GM12878 (cell line): ENCODE measurements around the gene NR2F1-AS1. TPM values are rescaled to one million over a fixed set of nuclear protein-coding genes. Genes with fewer than 3 reads are reported as not detected.

Source experiments
- ATAC-seq: fragments of 200-7000 bp; cut with Tn5 transposase; 3 replicates; pipeline ENCODE4 v1.9.1; 2020; ENCODE audit warnings: mild to moderate bottlenecking, moderate library complexity
- BruUV-seq: library from RNA; stranded (reverse); fragments of 400-500 nt; replicated peaks from 2 replicates; lab custom pipeline; 2021; lab: Mats Ljungman, UMichigan
- CTCF ChIA-PET: fragments of 300-600 bp; sonication (Branson Sonifier 250); formaldehyde crosslinking; extraction: SDS; loops from one replicate; lab custom pipeline; 2021; ENCODE audit warnings: inconsistent platforms; lab: Yijun Ruan, JAX
- POLR2A ChIA-PET: fragments of 350-600 bp; formaldehyde crosslinking; extraction: SDS; loops from one replicate; lab custom pipeline; 2021; ENCODE audit warnings: inconsistent platforms; lab: Charles Lee
- RAD21 ChIA-PET: fragments of 300-600 bp; sonication (Branson Sonifier 250); formaldehyde crosslinking; loops from one replicate; lab custom pipeline; 2023; ENCODE audit warnings: antibody characterized with exemption; ENCODE audit not compliant: unreplicated experiment; lab: Charles Lee
- SMC1A ChIA-PET: fragments of 300-600 bp; sonication (Branson Sonifier 250); formaldehyde crosslinking; loops from one replicate; lab custom pipeline; 2023; ENCODE audit not compliant: unreplicated experiment, uncharacterized antibody; lab: Charles Lee
- DNase-seq: peaks from one replicate; pipeline ENCODE4 v3.0.0-alpha.2; 2011; ENCODE audit warnings: low read depth, low spot score
- FAIRE-seq: peaks from 3 replicates; lab custom pipeline; 2011; peaks lifted over from hg19 to GRCh38; lab: Jason Lieb, UNC
- H2AFZ ChIP-seq: 2 replicates; pipeline ENCODE4 v1.6.0; 2011; ENCODE audit warnings: low read depth, low read length, control low read depth; ENCODE audit not compliant: control insufficient read depth
- H3K27ac ChIP-seq: 2 replicates; pipeline ENCODE4 v1.5.1; 2011; ENCODE audit warnings: control low read depth; ENCODE audit not compliant: control insufficient read depth, insufficient read depth
- H3K27me3 ChIP-seq, 2 experiments: replicated peaks in 1 of 2; 2 replicates each; pipeline versions ENCODE4 v1.6.0 to v1.6.1; 2011; ENCODE audit warnings: low read length in 1 of 2; ENCODE audit not compliant: control insufficient read depth in 2 of 2, insufficient read depth in 2 of 2
- H3K36me3 ChIP-seq, 2 experiments: 2 replicates each; pipeline ENCODE4 v1.5.1; 2011; ENCODE audit warnings: low read length in 1 of 2; ENCODE audit not compliant: control insufficient read depth in 2 of 2, insufficient read depth in 2 of 2
- H3K4me1 ChIP-seq: 2 replicates; pipeline ENCODE4 v1.6.1; 2011; ENCODE audit warnings: mild to moderate bottlenecking, low read length, moderate library complexity, mixed read lengths; ENCODE audit not compliant: control insufficient read depth, insufficient read depth
- H3K4me2 ChIP-seq: 2 replicates; pipeline ENCODE4 v1.6.0; 2011; ENCODE audit warnings: control low read depth; ENCODE audit not compliant: control insufficient read depth, insufficient read depth
- H3K4me3 ChIP-seq: fragments of 200-600 bp; sonication (generic); 2 replicates; pipeline ENCODE4 v1.5.1; 2016
- H3K79me2 ChIP-seq: 2 replicates; pipeline ENCODE4 v1.6.0; 2011; ENCODE audit warnings: low read length; ENCODE audit not compliant: control insufficient read depth, insufficient read depth
- H3K9ac ChIP-seq: 2 replicates; pipeline ENCODE4 v1.8.0; 2011; ENCODE audit warnings: low read length, control low read depth, mixed read lengths; ENCODE audit not compliant: control insufficient read depth, insufficient read depth
- H3K9me3 ChIP-seq: replicated peaks from 3 replicates; pipeline ENCODE4 v1.5.1; 2011; ENCODE audit warnings: mild to moderate bottlenecking, low read length; ENCODE audit not compliant: control insufficient read depth, insufficient read depth
- H4K20me1 ChIP-seq: 2 replicates; pipeline ENCODE4 v1.6.0; 2011; ENCODE audit not compliant: control insufficient read depth, insufficient read depth
- BHLHE40 ChIP-seq, 2 experiments: fragments of 450-650 bp in 1 of 2; IDR thresholded peaks; 2 replicates each; pipeline ENCODE4 v1.6.1; 2011 to 2017; ENCODE audit warnings: low read depth in 2 of 2, borderline replicate concordance in 1 of 2, improper control_type of control experiment in 1 of 2, low read length in 1 of 2, mild to moderate bottlenecking in 1 of 2
- CBX5 ChIP-seq: sonication (generic); IDR thresholded peaks from 2 replicates; pipeline ENCODE4 v1.6.1; 2016; ENCODE audit warnings: low read depth, moderate library complexity, mild to moderate bottlenecking, inconsistent platforms
- CEBPB ChIP-seq, 2 experiments: fragments of 150-350 bp in 1 of 2; IDR thresholded peaks; 2 replicates each; pipeline ENCODE4 v1.6.1; 2012 to 2014; ENCODE audit warnings: low read depth in 2 of 2, low read length in 2 of 2, borderline replicate concordance in 1 of 2, inconsistent platforms in 1 of 2
- FOXM1 ChIP-seq: IDR thresholded peaks from 2 replicates; pipeline ENCODE4 v1.6.1; 2012; ENCODE audit warnings: low read depth, mild to moderate bottlenecking, inconsistent platforms, low read length, moderate library complexity
- GABPA ChIP-seq: IDR thresholded peaks from 2 replicates; pipeline ENCODE4 v1.6.1; 2014; ENCODE audit warnings: antibody characterized with exemption, low read depth, mild to moderate bottlenecking, inconsistent platforms
- IKZF1 ChIP-seq: fragments of 450-650 bp; conservative IDR thresholded peaks from 2 replicates; pipeline ENCODE4 v1.6.1; 2017; ENCODE audit warnings: antibody characterized with exemption, mild to moderate bottlenecking
- KDM1A ChIP-seq: fragments of 200-600 bp; sonication (generic); IDR thresholded peaks from 2 replicates; pipeline ENCODE4 v1.6.1; 2016; ENCODE audit warnings: borderline replicate concordance
- LARP7 ChIP-seq: fragments of 450-650 bp; IDR thresholded peaks from 2 replicates; pipeline ENCODE4 v1.6.1; 2017; ENCODE audit warnings: mild to moderate bottlenecking
- MYB ChIP-seq: fragments of 150-350 bp; IDR thresholded peaks from 2 replicates; pipeline ENCODE4 v1.6.1; 2014; ENCODE audit warnings: mild to moderate bottlenecking, low read depth, low read length, borderline replicate concordance
- MYC ChIP-seq: IDR thresholded peaks from 2 replicates; pipeline ENCODE4 v1.6.1; 2011; ENCODE audit warnings: mild to moderate bottlenecking, low read length, moderate library complexity, inconsistent platforms; ENCODE audit not compliant: insufficient read depth, insufficient replicate concordance, insufficient read length, severe bottlenecking
- NFIC ChIP-seq: IDR thresholded peaks from 2 replicates; pipeline ENCODE4 v1.6.1; 2012; ENCODE audit warnings: low read depth, mild to moderate bottlenecking, inconsistent platforms, low read length, moderate library complexity
- NRF1 ChIP-seq: conservative IDR thresholded peaks from 2 replicates; pipeline ENCODE4 v1.6.1; 2011; ENCODE audit warnings: mild to moderate bottlenecking, low read depth, low read length, improper control_type of control experiment
- RCOR1 ChIP-seq: conservative IDR thresholded peaks from 2 replicates; pipeline ENCODE4 v1.6.1; 2012; ENCODE audit warnings: low read depth, low read length, improper control_type of control experiment
- SMC3 ChIP-seq: IDR thresholded peaks from 2 replicates; pipeline ENCODE4 v1.6.1; 2011; ENCODE audit warnings: low read length, improper control_type of control experiment, borderline replicate concordance
- STAT1 ChIP-seq: fragments of 450-650 bp; conservative IDR thresholded peaks from 2 replicates; pipeline ENCODE4 v1.6.1; 2014; ENCODE audit warnings: antibody characterized with exemption, mild to moderate bottlenecking
- STAT3 ChIP-seq: IDR thresholded peaks from 2 replicates; pipeline ENCODE4 v1.6.1; 2011; ENCODE audit warnings: low read depth, low read length, improper control_type of control experiment
- SUZ12 ChIP-seq: fragments of 200-600 bp; sonication (generic); IDR thresholded peaks from one replicate; pipeline ENCODE4 v1.6.1; 2018; ENCODE audit warnings: antibody characterized with exemption, mild to moderate bottlenecking; ENCODE audit not compliant: unreplicated experiment
- WGBS: methylation state at CpG from one replicate; pipeline ENCODE4 v1.1.6; 2016; ENCODE audit warnings: low lambda C conversion rate; ENCODE audit not compliant: insufficient replicate concordance, insufficient coverage; ENCODE audit errors: missing lambda C conversion rate; 5-methylcytosine and 5-hydroxymethylcytosine counted together
- in situ Hi-C: fragments of 300-500 bp; cut with MboI; formaldehyde crosslinking; loops from 9 replicates; pipeline ENCODE4 v1.14.3; 2018; ENCODE audit warnings: mixed read lengths
- intact Hi-C: fragments of 100-400 bp; cut with micrococcal nuclease; formaldehyde crosslinking; loops from one replicate; pipeline ENCODE4 v1.14.2; 2022; ENCODE audit not compliant: unreplicated experiment
- polyA plus RNA-seq, 11 experiments: library from polyadenylated mRNA; depleted of rRNA in 4 of 11; unstranded in 6 of 11; stranded (reverse) in 5 of 11; fragments of >200 nt; fragmentation: Nextera tagmentation in 4 of 11; fragmentation: Illumina TruSeq in 1 of 11; extraction: Ambion mirVana in 4 of 11; extraction: Trizol in 1 of 11; gene quantifications; 1 replicate in 1 of 11; 2 replicates in 10 of 11; pipeline versions ENCODE4 v1.2.1 to v1.2.3, GENCODE V29; 2011 to 2016; ENCODE audit warnings: inconsistent platforms in 2 of 11, missing spikeins in 2 of 11, low read depth in 1 of 11
- total RNA-seq, 4 experiments: library from RNA; depleted of rRNA in 3 of 4; stranded (reverse); fragments of >200 nt in 3 of 4; fragmentation: Illumina TruSeq in 1 of 4; extraction: Trizol in 1 of 4; gene quantifications; 2 replicates each; pipeline versions ENCODE4 v1.2.1 to v1.2.3, GENCODE V29; 2013 to 2021
- TF ChIP-seq, protein P1 (sequence below): fragments of 450-650 bp; conservative IDR thresholded peaks from 2 replicates; pipeline ENCODE4 v1.6.1; 2017; ENCODE audit warnings: mild to moderate bottlenecking, moderate library complexity
- TF ChIP-seq, protein P2 (sequence below): IDR thresholded peaks from 2 replicates; pipeline ENCODE4 v1.6.1; 2011; ENCODE audit warnings: borderline replicate concordance, low read depth, mild to moderate bottlenecking, moderate library complexity, low read length; ENCODE audit not compliant: insufficient read depth, poor library complexity, severe bottlenecking

The NR2F1-AS1 gene
- total and polyA plus RNA-seq, 10 of the 15 experiments (the other 5 are each of a cell fraction or from before 2014, with no cell fraction given), result 0.11 to 0.85 (median 0.27) TPM

- intact Hi-C loops, result no loop called here
- SMC1A ChIA-PET, result interaction anchor here (1.9 to 2.3 kb wide), 2 partner anchors 216 to 220 kb away, joined by 8 to 26 read pairs; no protein-coding TSS in a partner anchor
- no peak for FAIRE-seq
- H4K20me1 ChIP-seq, result no peaks in the 10 kb centered on the region
- no peaks in the 10 kb centered on the region for H3K36me3 ChIP-seq
- DNase-seq, result no peak
- peak overlapping the region; percentile 16; the same call in 1 of the 2 replicates for H3K4me3 ChIP-seq
- POLR2A ChIA-PET, result no interaction called here
- no peaks in the 10 kb centered on the region; the same call in 2 of the 3 replicates for H3K9me3 ChIP-seq
- peak overlapping the region; percentile 71; the same call in 1 of the 2 replicates for H3K4me2 ChIP-seq
- in situ Hi-C loops, result loop anchor here (5.0 to 25.0 kb wide), 2 partner anchors 328 to 1103 kb away; no protein-coding TSS in a partner anchor
- BruUV-seq, result no TSS peak
- H3K9ac ChIP-seq, result no peak overlapping the region
- no peaks in the 10 kb centered on the region for H3K79me2 ChIP-seq
- WGBS, result 7% methylated on average over 22 of the region's 110 CpGs
- RAD21 ChIA-PET, result interaction anchor here (1.4 to 1.6 kb wide), 3 partner anchors 217 to 220 kb away, joined by 4 to 16 read pairs (median 5); no protein-coding TSS in a partner anchor
- H3K27me3 ChIP-seq, result peaks cover 9 to 41% of the 10 kb centered on the region in 2 experiments
- ATAC-seq, result peak; percentile 16
- CTCF ChIA-PET, result interaction anchor here (1.2 to 2.2 kb wide), 3 partner anchors 8 to 216 kb away, joined by 4 to 40 read pairs (median 7); no protein-coding TSS in a partner anchor
- H3K27ac ChIP-seq, result no peak overlapping the region
- H2AFZ ChIP-seq, result no peak overlapping the region; the same call in 1 of the 2 replicates
- H3K4me1 ChIP-seq, result peaks cover 18% of the 10 kb centered on the region
- TF ChIP-seq, protein P1, sequence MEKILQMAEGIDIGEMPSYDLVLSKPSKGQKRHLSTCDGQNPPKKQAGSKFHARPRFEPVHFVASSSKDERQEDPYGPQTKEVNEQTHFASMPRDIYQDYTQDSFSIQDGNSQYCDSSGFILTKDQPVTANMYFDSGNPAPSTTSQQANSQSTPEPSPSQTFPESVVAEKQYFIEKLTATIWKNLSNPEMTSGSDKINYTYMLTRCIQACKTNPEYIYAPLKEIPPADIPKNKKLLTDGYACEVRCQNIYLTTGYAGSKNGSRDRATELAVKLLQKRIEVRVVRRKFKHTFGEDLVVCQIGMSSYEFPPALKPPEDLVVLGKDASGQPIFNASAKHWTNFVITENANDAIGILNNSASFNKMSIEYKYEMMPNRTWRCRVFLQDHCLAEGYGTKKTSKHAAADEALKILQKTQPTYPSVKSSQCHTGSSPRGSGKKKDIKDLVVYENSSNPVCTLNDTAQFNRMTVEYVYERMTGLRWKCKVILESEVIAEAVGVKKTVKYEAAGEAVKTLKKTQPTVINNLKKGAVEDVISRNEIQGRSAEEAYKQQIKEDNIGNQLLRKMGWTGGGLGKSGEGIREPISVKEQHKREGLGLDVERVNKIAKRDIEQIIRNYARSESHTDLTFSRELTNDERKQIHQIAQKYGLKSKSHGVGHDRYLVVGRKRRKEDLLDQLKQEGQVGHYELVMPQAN, result no peak
- no peak for TF ChIP-seq SMC3
- peak; percentile 83 for TF ChIP-seq SUZ12
- no peak for TF ChIP-seq KDM1A
- TF ChIP-seq IKZF1, result peak; percentile 45
- TF ChIP-seq NRF1, result no peak
- TF ChIP-seq CEBPB (IDR thresholded peaks at IDR 0.05; ENCODE audit: borderline replicate concordance in 1 of 2, low read depth in 2 of 2, low read length in 2 of 2), result no peak
- TF ChIP-seq FOXM1, result no peak
- TF ChIP-seq GABPA, result no peak
- TF ChIP-seq MYB, result no peak
- TF ChIP-seq MYC, result no peak
- TF ChIP-seq RCOR1, result no peak
- no peak for TF ChIP-seq NFIC
- no peak for TF ChIP-seq CBX5
- TF ChIP-seq STAT3, result no peak
- no peak for TF ChIP-seq STAT1
- 0 out of 2 replicates have a peak, but pooled peaks have one; percentile 50 for TF ChIP-seq LARP7
- TF ChIP-seq, protein P2, sequence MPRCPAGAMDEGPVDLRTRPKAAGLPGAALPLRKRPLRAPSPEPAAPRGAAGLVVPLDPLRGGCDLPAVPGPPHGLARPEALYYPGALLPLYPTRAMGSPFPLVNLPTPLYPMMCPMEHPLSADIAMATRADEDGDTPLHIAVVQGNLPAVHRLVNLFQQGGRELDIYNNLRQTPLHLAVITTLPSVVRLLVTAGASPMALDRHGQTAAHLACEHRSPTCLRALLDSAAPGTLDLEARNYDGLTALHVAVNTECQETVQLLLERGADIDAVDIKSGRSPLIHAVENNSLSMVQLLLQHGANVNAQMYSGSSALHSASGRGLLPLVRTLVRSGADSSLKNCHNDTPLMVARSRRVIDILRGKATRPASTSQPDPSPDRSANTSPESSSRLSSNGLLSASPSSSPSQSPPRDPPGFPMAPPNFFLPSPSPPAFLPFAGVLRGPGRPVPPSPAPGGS, result no peak
- peak in 1 of 2 experiments; percentile 16; a peak in 1 of 4 replicates for TF ChIP-seq BHLHE40 (IDR thresholded peaks at IDR 0.05; ENCODE audit: borderline replicate concordance in 1 of 2, low read depth in 2 of 2, low read length in 1 of 2)
Observed at GRCh38 chr5:93583768-93584595, 3.0 kb upstream of the NR2F1-AS1 start.
